ENCODE measurements around the gene MYL9. TPM values are rescaled to one million over a fixed set of nuclear protein-coding genes. Genes with fewer than 3 reads are reported as not detected.

Gene MYL9
- total RNA-seq, 4 donors from 2014 or later: 7.3 to 59.4 (median 20.8) TPM

DNA sequence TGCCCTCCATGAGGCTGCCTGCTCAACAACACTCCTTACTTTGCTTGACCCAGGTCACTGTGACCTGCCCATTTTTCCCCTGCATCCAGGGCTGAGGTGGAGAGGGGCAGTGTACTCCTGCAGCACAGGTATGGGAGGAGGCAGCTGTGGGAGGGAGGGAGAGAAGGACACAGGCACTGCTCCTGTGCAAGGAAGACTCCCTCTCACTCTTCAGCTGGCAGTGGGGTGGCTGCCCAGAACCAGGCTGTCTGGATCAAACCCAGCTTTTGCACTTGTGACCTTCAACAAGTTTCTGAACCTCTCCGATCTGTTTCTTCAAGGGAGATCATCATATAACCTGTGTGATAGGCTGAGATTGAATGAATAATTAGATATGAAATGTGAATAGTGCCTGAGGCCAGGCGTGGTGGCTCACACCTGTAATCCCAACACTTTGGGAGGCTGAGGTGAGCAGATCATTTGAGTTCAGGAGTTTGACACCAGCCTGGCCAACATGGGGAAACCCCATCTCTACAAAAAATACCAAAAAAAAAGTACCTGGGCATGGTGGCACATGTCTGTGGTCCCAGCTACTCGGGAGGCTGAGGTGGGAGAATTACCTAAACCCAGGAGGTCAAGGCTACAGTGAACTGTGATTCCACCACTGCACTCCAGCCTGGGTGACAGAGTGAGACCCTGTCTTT, 46.2 kb downstream of the MYL9 start:
- no peaks in the 10 kb centered on the region for H3K36me3 ChIP-seq

DNA sequence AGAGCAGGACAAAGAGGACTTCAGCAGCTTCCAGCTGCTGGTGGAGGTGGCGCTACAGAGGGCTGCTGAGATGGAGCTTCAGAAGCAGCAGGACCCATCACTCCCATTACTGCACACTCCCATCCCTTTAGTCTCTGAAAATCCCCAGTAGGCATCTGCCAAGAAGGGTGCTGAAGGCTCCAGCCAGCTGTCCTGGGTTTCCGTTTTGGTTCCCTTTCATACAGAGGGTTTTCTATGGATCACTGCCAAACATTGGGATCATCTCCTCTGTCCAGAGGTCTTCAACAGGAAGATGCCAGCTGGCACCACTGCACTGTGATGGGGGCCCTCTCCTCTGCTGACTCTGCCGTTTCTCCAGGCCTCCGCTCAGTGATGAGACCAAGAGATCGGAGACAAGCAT, 50.0 kb downstream of the MYL9 start:
- no peaks in the 10 kb centered on the region for H3K4me1 ChIP-seq
- no peak for TF ChIP-seq POLR2A (IDR thresholded peaks at IDR 0.05)
- TF ChIP-seq, protein P1, sequence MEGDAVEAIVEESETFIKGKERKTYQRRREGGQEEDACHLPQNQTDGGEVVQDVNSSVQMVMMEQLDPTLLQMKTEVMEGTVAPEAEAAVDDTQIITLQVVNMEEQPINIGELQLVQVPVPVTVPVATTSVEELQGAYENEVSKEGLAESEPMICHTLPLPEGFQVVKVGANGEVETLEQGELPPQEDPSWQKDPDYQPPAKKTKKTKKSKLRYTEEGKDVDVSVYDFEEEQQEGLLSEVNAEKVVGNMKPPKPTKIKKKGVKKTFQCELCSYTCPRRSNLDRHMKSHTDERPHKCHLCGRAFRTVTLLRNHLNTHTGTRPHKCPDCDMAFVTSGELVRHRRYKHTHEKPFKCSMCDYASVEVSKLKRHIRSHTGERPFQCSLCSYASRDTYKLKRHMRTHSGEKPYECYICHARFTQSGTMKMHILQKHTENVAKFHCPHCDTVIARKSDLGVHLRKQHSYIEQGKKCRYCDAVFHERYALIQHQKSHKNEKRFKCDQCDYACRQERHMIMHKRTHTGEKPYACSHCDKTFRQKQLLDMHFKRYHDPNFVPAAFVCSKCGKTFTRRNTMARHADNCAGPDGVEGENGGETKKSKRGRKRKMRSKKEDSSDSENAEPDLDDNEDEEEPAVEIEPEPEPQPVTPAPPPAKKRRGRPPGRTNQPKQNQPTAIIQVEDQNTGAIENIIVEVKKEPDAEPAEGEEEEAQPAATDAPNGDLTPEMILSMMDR (IDR thresholded peaks at IDR 0.05 in 4 of 5, conservative IDR thresholded peaks at IDR 0.05 in 1 of 5): no peak
- H3K27me3 ChIP-seq: no peaks in the 10 kb centered on the region
- no peak for DNase-seq
- no peaks in the 10 kb centered on the region for H3K9me3 ChIP-seq
- no peak overlapping the region for H3K4me3 ChIP-seq
- intact Hi-C loops (cut with DNase I; ENCODE audit: low total_unique reads) (loop anchor here (5.0 kb wide), 1 partner anchor 34 kb away; no protein-coding TSS in a partner anchor), in situ Hi-C loops (cut with MboI; ENCODE audit: low sequenced_read_pairs in 4 of 4) (loop anchor here in 1 of 4 donors (25.0 kb wide), 1 partner anchor 379 kb away; no protein-coding TSS in a partner anchor)
- no peak overlapping the region for H3K27ac ChIP-seq
- ATAC-seq: no peak
- no peaks in the 10 kb centered on the region for H3K36me3 ChIP-seq

More for the DNA sequence above, 46.2 kb downstream of the MYL9 start:
- no peak for TF ChIP-seq POLR2A (IDR thresholded peaks at IDR 0.05)
- TF ChIP-seq, protein P1 (IDR thresholded peaks at IDR 0.05 in 4 of 5, conservative IDR thresholded peaks at IDR 0.05 in 1 of 5): no peak
- Histone ChIP-seq H3K4me3 (no peak overlapping the region), H3K27ac (no peak overlapping the region), H3K27me3 (no peaks in the 10 kb centered on the region), H3K9me3 (no peaks in the 10 kb centered on the region), H3K4me1 (no peaks in the 10 kb centered on the region)
- in situ Hi-C loops (cut with MboI; ENCODE audit: low sequenced_read_pairs in 4 of 4): loop anchor here in 1 of 4 donors (25.0 kb wide), 1 partner anchor 375 kb away; no protein-coding TSS in a partner anchor
- ATAC-seq (no peak), DNase-seq (no peak)
- intact Hi-C loops (cut with DNase I; ENCODE audit: low total_unique reads): no loop called here

DNA sequence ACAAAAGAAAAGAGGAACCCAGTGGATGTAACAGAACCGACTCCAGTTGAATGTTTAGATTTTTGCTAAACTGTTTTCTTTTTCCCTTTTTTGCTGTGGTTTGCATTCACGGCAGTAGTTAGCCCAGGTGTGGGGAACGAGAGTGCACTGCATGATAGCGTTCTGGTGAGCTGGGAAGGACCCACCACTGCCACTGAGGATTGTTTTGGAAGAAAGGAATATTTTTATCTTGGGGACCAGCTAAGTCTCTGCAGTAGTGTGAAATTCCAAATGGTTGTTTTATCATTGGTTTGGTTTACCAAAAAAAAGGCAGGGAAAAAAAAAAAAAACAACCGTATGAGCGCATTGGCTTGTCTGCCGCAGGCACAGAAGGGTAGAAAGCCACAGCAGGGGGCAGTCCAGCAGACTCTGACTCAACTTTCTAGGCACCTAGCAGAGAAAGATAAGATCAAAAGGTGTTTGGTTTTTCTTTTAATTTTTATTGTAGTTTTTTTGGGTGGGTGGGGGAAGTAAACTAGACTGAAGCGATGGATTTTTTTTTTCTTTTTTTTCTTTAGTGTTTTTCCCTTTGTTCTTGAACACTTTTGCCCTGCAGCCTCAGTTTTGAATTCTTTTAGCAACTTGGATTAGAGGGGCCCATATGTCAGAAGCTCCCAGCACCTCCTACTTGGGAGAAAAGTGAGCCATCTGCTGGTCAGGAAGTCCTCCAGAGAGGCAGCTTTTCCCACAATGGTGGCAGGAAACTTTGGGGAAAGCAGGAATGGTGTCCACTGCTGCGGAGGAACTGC, 50.7 kb downstream of the MYL9 start:
- DNase-seq: no peak
- in situ Hi-C loops (cut with MboI; ENCODE audit: low sequenced_read_pairs in 4 of 4): loop anchor here in 1 of 4 donors (25.0 kb wide), 1 partner anchor 380 kb away; no protein-coding TSS in a partner anchor
- ATAC-seq: peak in 1 of 2 donors; percentile 21

DNA sequence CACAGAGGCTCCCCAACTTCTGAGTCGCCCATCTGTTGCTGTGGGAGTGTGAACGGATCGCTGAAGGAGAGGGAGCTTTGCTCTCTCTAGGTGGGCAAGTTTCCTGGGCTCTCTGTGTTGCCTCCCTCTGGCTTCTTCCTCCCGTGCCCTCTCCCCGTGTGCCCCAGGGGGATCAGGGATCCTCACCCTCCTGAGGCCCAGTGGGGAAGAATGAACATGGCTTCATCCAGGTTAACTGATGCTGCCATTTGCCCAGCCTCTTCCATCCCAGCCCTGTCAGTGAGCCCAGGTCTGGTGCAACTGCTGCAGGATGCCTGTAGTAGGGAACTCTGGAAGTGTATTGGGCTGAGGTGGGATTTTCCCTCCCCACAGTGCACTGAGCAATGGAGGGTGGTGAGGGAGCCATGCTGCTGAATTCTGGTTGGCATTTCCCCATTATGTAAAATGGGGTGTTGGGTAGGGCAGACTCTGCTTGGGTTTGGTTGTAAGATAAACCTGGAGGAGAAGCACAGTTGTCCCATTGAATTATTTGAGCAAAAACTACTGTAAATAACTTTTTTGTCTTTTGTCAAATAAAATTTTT, 52.1 kb downstream of the MYL9 start:
- ATAC-seq (no peak), DNase-seq (no peak)
- no peak overlapping the region for H3K4me3 ChIP-seq
- no peak for TF ChIP-seq POLR2A (IDR thresholded peaks at IDR 0.05)
- TF ChIP-seq, protein P1 (IDR thresholded peaks at IDR 0.05 in 4 of 5, conservative IDR thresholded peaks at IDR 0.05 in 1 of 5): no peak
- H3K27me3 ChIP-seq: no peaks in the 10 kb centered on the region
- H3K36me3 ChIP-seq: no peaks in the 10 kb centered on the region
- H3K27ac ChIP-seq: no peak overlapping the region
- intact Hi-C loops (cut with DNase I; ENCODE audit: low total_unique reads) (loop anchor here (5.0 kb wide), 1 partner anchor 36 kb away; no protein-coding TSS in a partner anchor), in situ Hi-C loops (cut with MboI; ENCODE audit: low sequenced_read_pairs in 4 of 4) (loop anchor here in 1 of 4 donors (25.0 kb wide), 1 partner anchor 381 kb away; no protein-coding TSS in a partner anchor)
- H3K4me1 ChIP-seq: no peaks in the 10 kb centered on the region
- H3K9me3 ChIP-seq: no peaks in the 10 kb centered on the region

More for the DNA sequence above, 50.7 kb downstream of the MYL9 start:
- H3K4me1 ChIP-seq: no peaks in the 10 kb centered on the region
- H3K27ac ChIP-seq: no peak overlapping the region
- intact Hi-C loops (cut with DNase I; ENCODE audit: low total_unique reads): loop anchor here (5.0 kb wide), 1 partner anchor 35 kb away; no protein-coding TSS in a partner anchor
- H3K36me3 ChIP-seq: no peaks in the 10 kb centered on the region
- no peaks in the 10 kb centered on the region for H3K27me3 ChIP-seq
- no peaks in the 10 kb centered on the region for H3K9me3 ChIP-seq
- H3K4me3 ChIP-seq: no peak overlapping the region
- TF ChIP-seq, protein P1 (IDR thresholded peaks at IDR 0.05 in 4 of 5, conservative IDR thresholded peaks at IDR 0.05 in 1 of 5): peak in 4 of 5 experiments; percentile 13 to 47 (median 28)
- no peak for TF ChIP-seq POLR2A (IDR thresholded peaks at IDR 0.05)
